Hematopoietic multipotent progenitor cell treated with erythropoietin and hydrocortisone succinate and interleukin-3 and kit ligand, for 8 days (in vitro differentiated cells): Measurements from ENCODE around the gene LYST.
"Not testable (repeated sequence)": the region's sequence is repeated elsewhere in the genome, so short reads cannot be mapped to it uniquely, and the experiment has no call there.

Source experiments
- DNase-seq: peaks from one replicate; pipeline ENCODE4 v3.0.0-alpha.2; 2015

The LYST gene

GRCh38 chr1:235625831-235626230 lies 240.9 kb downstream of the LYST start:
- no peak for DNase-seq

GRCh38 chr1:235625340-235625739 lies 241.4 kb downstream of the LYST start:
- no peak for DNase-seq

GRCh38 chr1:235624721-235625333 lies 241.9 kb downstream of the LYST start:
- DNase-seq, result no peak

- DNase-seq, result no peak
These were observed 243.5 kb downstream of the LYST start for GRCh38 chr1:235622936-235623779.

GRCh38 chr1:235619149-235619548 lies 247.6 kb downstream of the LYST start:
- not testable (repeated sequence) for DNase-seq

- no peak for DNase-seq
These were observed 248.9 kb downstream of the LYST start for GRCh38 chr1:235617808-235618207.

- no peak for DNase-seq
These were observed 249.6 kb downstream of the LYST start for GRCh38 chr1:235617140-235617539.

GRCh38 chr1:235614442-235614954 lies 252.2 kb downstream of the LYST start:
- no peak for DNase-seq

- no peak for DNase-seq
These were observed 253.1 kb downstream of the LYST start for GRCh38 chr1:235613602-235614001.

- DNase-seq, result no peak
These were observed 253.9 kb downstream of the LYST start for GRCh38 chr1:235612761-235613160.
